OCI-LY7 (cell line): ENCODE measurements around the gene FBF1. TPM values are rescaled to one million over a fixed set of nuclear protein-coding genes. Genes with fewer than 3 reads are reported as not detected.

Experiments used
- BruUV-seq: library from RNA; stranded (reverse); fragments of 400-500 nt; replicated peaks from 2 replicates; lab custom pipeline; 2021; lab: Mats Ljungman, UMichigan
- CTCF ChIA-PET: fragments of 300-600 bp; sonication (Branson Sonifier 250); formaldehyde crosslinking; loops from one replicate; lab custom pipeline; 2022; ENCODE audit warnings: antibody characterized with exemption; ENCODE audit not compliant: unreplicated experiment; lab: Charles Lee
- POLR2A ChIA-PET: fragments of 300-600 bp; sonication (Branson Sonifier 250); formaldehyde crosslinking; loops from one replicate; lab custom pipeline; 2022; ENCODE audit warnings: antibody characterized with exemption; lab: Charles Lee
- DNase-seq: peaks from one replicate; pipeline ENCODE4 v3.0.0-alpha.2; 2015; ENCODE audit warnings: low spot score
- H2AFZ ChIP-seq: fragments of 200-600 bp; sonication (generic), shearing (Covaris generic); 2 replicates; pipeline ENCODE4 v1.6.1; 2014; ENCODE audit warnings: mild to moderate bottlenecking, antibody characterized with exemption, low read length, moderate library complexity
- H3K27ac ChIP-seq: fragments of 200-600 bp; sonication (generic); 2 replicates; pipeline ENCODE4 v1.5.1; 2014; ENCODE audit warnings: mixed run types, low read depth, mild to moderate bottlenecking, moderate library complexity, low read length, inconsistent platforms; ENCODE audit not compliant: poor library complexity, severe bottlenecking
- H3K36me3 ChIP-seq: fragments of 200-600 bp; sonication (generic); 2 replicates; pipeline ENCODE4 v1.6.1; 2014; ENCODE audit warnings: mild to moderate bottlenecking, antibody characterized with exemption, low read length, moderate library complexity, mixed read lengths; ENCODE audit not compliant: insufficient read depth
- H3K4me1 ChIP-seq: fragments of 200-600 bp; sonication (generic); 2 replicates; pipeline ENCODE4 v1.5.1; 2014; ENCODE audit warnings: mild to moderate bottlenecking, low read length; ENCODE audit not compliant: insufficient read depth, poor library complexity, severe bottlenecking
- H3K4me2 ChIP-seq: fragments of 200-600 bp; sonication (generic); 2 replicates; pipeline ENCODE4 v1.6.1; 2014; ENCODE audit warnings: mild to moderate bottlenecking, low read length
- H3K4me3 ChIP-seq: fragments of 200-600 bp; sonication (generic); 2 replicates; pipeline ENCODE4 v1.5.1; 2014; ENCODE audit warnings: mild to moderate bottlenecking, low read depth, low read length; ENCODE audit not compliant: poor library complexity, severe bottlenecking
- H3K79me2 ChIP-seq: fragments of 200-600 bp; sonication (generic); 2 replicates; pipeline ENCODE4 v1.6.1; 2016; ENCODE audit warnings: low read depth, mild to moderate bottlenecking, low read length, moderate library complexity, mixed read lengths; ENCODE audit not compliant: insufficient read depth
- H3K9me2 ChIP-seq: fragments of 200-600 bp; sonication (generic); 2 replicates; pipeline ENCODE4 v1.6.1; 2016; ENCODE audit warnings: mild to moderate bottlenecking, low read length, mixed read lengths; ENCODE audit not compliant: insufficient read depth
- H3K9me3 ChIP-seq: fragments of 200-600 bp; sonication (generic); 2 replicates; pipeline ENCODE4 v1.6.1; 2014; ENCODE audit warnings: mild to moderate bottlenecking, mixed run types, low read length, mixed read lengths
- H4K20me1 ChIP-seq: fragments of 200-600 bp; sonication (generic); 2 replicates; pipeline ENCODE4 v1.6.1; 2014; ENCODE audit warnings: mild to moderate bottlenecking, antibody characterized with exemption, low read length, moderate library complexity, mixed read lengths; ENCODE audit not compliant: insufficient read depth
- EZH2phosphoT487 ChIP-seq: fragments of 200-600 bp; sonication (generic); IDR thresholded peaks from 2 replicates; pipeline ENCODE4 v1.6.1; 2018; ENCODE audit warnings: low read depth, borderline replicate concordance, mild to moderate bottlenecking, mixed run types, antibody characterized with exemption, low read length, moderate library complexity, mixed read lengths
- intact Hi-C: fragments of 100-400 bp; cut with micrococcal nuclease; formaldehyde crosslinking; loops from one replicate; pipeline ENCODE4 v1.10.0; 2022; ENCODE audit not compliant: unreplicated experiment
- total RNA-seq, 2 experiments: library from RNA; depleted of rRNA in 1 of 2; stranded (reverse); fragments of >200 nt in 1 of 2; shearing (Covaris generic) in 1 of 2; gene quantifications; 2 replicates each; pipeline ENCODE4 v1.2.3, GENCODE V29; 2014 to 2022
- TF ChIP-seq, protein P1 (sequence below): fragments of 200-600 bp; sonication (generic); conservative IDR thresholded peaks from 2 replicates; pipeline ENCODE4 v1.5.1; 2014; ENCODE audit warnings: mild to moderate bottlenecking, antibody characterized with exemption, low read length, moderate library complexity, mixed read lengths

FBF1 gene
- total RNA-seq, 2 experiments from 2014 or later: 34.6 to 47.9 TPM

DNA sequence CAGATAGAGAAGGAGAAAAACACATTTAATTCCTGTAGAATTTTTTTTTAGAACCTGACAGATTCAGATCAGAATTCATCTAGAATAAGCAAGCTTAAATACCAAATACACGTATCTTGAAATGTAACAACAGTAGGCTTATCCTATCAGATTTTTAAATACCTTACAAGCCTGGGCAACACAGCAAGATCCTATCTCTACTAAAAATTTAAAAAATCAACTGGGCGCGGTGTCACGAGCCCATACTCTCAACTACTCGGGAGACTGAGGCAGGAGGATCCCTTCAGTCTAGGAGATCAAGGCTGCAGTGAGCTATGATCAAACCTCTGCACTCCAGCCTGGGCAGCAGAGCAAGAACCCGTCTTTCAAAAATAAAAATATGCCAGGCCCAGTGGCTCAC, 24.6 kb upstream of the FBF1 start:
- Histone ChIP-seq H4K20me1 (no peaks in the 10 kb centered on the region), H3K36me3 (no peaks in the 10 kb centered on the region), H3K4me1 (peaks cover 4% of the 10 kb centered on the region), H3K9me3 (no peaks in the 10 kb centered on the region), H3K79me2 (no peaks in the 10 kb centered on the region), H3K4me2 (no peak overlapping the region), H2AFZ (no peak overlapping the region), H3K9me2 (no peaks in the 10 kb centered on the region), H3K27ac (no peak overlapping the region), H3K4me3 (no peak overlapping the region)
- POLR2A ChIA-PET: interaction anchor here (0.5 to 1.7 kb wide), 3 partner anchors 9 to 65 kb away, joined by 3 to 6 read pairs (median 5); no protein-coding TSS in a partner anchor
- TF ChIP-seq, protein P1, sequence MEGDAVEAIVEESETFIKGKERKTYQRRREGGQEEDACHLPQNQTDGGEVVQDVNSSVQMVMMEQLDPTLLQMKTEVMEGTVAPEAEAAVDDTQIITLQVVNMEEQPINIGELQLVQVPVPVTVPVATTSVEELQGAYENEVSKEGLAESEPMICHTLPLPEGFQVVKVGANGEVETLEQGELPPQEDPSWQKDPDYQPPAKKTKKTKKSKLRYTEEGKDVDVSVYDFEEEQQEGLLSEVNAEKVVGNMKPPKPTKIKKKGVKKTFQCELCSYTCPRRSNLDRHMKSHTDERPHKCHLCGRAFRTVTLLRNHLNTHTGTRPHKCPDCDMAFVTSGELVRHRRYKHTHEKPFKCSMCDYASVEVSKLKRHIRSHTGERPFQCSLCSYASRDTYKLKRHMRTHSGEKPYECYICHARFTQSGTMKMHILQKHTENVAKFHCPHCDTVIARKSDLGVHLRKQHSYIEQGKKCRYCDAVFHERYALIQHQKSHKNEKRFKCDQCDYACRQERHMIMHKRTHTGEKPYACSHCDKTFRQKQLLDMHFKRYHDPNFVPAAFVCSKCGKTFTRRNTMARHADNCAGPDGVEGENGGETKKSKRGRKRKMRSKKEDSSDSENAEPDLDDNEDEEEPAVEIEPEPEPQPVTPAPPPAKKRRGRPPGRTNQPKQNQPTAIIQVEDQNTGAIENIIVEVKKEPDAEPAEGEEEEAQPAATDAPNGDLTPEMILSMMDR: no peak
- TF ChIP-seq EZH2phosphoT487: no peak
- CTCF ChIA-PET: no interaction called here
- intact Hi-C loops: no loop called here
- BruUV-seq: no TSS peak
- DNase-seq: no peak

DNA sequence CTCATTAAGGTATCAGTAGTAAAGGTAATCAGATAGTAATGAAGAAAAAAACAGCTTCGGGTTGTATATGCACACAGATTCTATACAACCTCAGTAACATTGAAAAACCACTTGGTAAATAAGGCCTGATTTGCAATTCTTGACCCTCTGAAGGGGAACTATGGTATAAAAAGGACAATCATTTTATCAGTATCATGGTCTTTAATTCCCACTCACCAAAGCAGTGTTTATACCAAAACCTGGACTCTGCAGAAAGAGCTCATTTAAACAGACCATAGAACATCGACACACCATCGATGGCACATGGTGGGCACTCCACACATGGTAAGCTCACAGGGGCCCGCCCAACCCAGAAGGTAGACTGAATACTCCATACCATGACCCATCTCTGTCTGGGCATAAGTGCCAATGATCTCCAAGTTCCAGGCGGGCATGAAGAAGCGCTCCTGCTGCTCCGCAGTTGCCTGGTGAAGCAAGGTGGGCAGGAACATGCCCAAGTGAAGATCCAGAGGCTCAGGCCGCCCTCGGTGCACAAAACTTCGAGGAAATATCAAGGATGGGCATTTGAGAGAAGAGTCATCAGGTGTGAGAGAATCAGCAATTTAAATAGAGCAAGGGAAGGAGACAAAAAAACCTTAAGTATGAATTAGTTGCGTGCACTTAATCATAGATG, 19.1 kb upstream of the FBF1 start:
- no peak overlapping the region for H3K27ac ChIP-seq
- BruUV-seq: no TSS peak
- peaks cover 19% of the 10 kb centered on the region for H3K36me3 ChIP-seq
- no peaks in the 10 kb centered on the region for H4K20me1 ChIP-seq
- peaks cover 9% of the 10 kb centered on the region for H3K4me1 ChIP-seq
- intact Hi-C loops: no loop called here
- DNase-seq: no peak
- H2AFZ ChIP-seq: peak overlapping the region; percentile 1; the same call in 1 of the 2 replicates
- TF ChIP-seq EZH2phosphoT487: no peak
- TF ChIP-seq, protein P1: no peak
- H3K4me2 ChIP-seq: peak overlapping the region; percentile 27; the same call in 1 of the 2 replicates
- H3K9me2 ChIP-seq: no peaks in the 10 kb centered on the region
- H3K4me3 ChIP-seq: no peak overlapping the region
- no peaks in the 10 kb centered on the region for H3K79me2 ChIP-seq
- ChIA-PET POLR2A (interaction anchor here (0.9 to 1.3 kb wide), 3 partner anchors 10 to 43 kb away, joined by 3 to 5 read pairs (median 4); no protein-coding TSS in a partner anchor), CTCF (no interaction called here)
- H3K9me3 ChIP-seq: no peaks in the 10 kb centered on the region
